Activated T-cell treated with anti-CD3 and anti-CD28 coated beads, Interleukin-2, amount 50 U/mL, for 24 hours (primary cell): ENCODE data around the gene IL18BP.

Source experiments
- DNase-seq: peaks from one replicate; pipeline ENCODE4 v3.0.0-alpha.2; 2020
- H3K27ac Mint-ChIP-seq: 2 replicates; pipeline ENCODE4 v1.8.0; 2020; ENCODE audit warnings: mild to moderate bottlenecking, mixed read lengths
- H3K27me3 Mint-ChIP-seq: 2 replicates; pipeline ENCODE4 v1.8.0; 2020; ENCODE audit warnings: mixed read lengths
- H3K36me3 Mint-ChIP-seq: 2 replicates; pipeline ENCODE4 v1.8.0; 2020; ENCODE audit warnings: low read depth, mixed read lengths
- H3K4me1 Mint-ChIP-seq: 2 replicates; pipeline ENCODE4 v1.8.0; 2020; ENCODE audit warnings: low read depth, mixed read lengths
- H3K4me3 Mint-ChIP-seq: 2 replicates; pipeline ENCODE4 v1.8.0; 2020; ENCODE audit warnings: mild to moderate bottlenecking, moderate library complexity, mixed read lengths
- H3K9me3 Mint-ChIP-seq: 2 replicates; pipeline ENCODE4 v1.8.0; 2020; ENCODE audit warnings: mixed read lengths

The IL18BP gene

DNA sequence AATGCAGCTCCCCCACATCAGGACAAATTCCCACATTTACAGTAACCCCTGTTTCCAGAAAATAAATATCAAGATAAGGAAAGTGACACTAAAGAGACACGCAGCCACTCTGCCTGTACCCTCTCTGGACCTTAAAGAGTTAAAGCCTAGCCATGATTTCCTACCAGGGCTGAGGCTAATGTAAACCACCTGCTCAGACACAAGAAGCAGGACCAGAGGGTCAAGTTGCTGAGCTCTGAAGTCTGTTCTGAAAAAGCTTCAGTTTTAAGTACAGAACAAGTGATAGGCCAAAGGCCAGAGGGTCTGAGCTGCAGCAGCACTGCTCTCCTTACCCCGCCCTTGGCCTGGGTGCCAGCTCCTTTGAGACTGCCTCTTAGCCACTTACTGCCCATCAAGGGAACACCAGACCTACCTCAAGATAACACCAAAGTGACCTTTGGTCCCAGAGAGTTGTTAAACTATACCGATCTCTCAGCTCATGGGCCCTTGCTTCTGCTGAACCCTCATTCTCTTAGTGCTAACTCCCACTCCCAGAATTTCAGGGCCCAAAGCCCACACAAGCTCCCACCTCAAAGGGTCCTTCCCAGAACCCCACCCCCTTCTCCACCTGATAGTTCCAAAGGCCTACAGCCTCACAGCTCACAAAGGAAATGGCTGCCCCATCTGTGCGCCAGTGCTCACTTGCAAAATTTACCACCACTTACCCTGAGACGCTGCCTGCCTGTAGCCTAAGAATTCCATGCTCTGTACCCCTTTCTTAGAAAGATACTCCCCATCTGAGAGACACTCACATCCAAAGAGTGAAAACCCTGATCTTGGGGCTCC, 40.5 kb downstream of the IL18BP start:
- H3K4me1 Mint-ChIP-seq: peaks cover 43% of the 10 kb centered on the region

DNA sequence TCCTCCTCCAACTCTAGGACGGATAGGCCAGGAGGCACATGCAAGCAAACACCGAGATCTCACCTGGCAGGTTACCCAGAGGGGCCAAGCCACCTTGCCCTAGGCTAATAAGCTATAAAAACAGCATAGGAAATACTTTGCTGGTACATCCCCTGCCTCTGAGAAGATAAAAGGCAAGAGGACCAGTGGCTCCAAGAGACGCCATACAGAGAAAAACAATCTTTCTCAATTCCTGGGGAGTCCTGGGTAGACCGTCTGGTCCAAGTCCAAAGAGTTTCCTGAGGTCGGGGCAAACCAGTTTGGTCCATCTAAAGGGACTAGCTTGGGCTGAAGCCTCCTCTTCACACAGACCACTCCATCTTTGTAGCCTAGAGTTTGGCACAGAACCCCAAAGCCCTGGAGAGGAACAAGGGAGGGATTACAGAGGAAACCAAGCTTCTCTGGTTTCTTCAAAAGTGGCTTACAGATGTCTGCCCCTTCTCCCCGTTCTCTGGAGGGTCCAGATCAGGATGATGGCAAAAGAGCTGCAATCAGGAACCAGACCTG, 41.2 kb downstream of the IL18BP start:
- no peaks in the 10 kb centered on the region for H3K27me3 Mint-ChIP-seq
- H3K4me3 Mint-ChIP-seq: no peak overlapping the region

More for the DNA sequence above, 40.5 kb downstream of the IL18BP start:
- DNase-seq: no peak
- H3K27ac Mint-ChIP-seq: no peak overlapping the region
- no peak overlapping the region for H3K4me3 Mint-ChIP-seq
- H3K36me3 Mint-ChIP-seq: peaks cover 33% of the 10 kb centered on the region
- H3K9me3 Mint-ChIP-seq: no peaks in the 10 kb centered on the region
- no peaks in the 10 kb centered on the region for H3K27me3 Mint-ChIP-seq

DNA sequence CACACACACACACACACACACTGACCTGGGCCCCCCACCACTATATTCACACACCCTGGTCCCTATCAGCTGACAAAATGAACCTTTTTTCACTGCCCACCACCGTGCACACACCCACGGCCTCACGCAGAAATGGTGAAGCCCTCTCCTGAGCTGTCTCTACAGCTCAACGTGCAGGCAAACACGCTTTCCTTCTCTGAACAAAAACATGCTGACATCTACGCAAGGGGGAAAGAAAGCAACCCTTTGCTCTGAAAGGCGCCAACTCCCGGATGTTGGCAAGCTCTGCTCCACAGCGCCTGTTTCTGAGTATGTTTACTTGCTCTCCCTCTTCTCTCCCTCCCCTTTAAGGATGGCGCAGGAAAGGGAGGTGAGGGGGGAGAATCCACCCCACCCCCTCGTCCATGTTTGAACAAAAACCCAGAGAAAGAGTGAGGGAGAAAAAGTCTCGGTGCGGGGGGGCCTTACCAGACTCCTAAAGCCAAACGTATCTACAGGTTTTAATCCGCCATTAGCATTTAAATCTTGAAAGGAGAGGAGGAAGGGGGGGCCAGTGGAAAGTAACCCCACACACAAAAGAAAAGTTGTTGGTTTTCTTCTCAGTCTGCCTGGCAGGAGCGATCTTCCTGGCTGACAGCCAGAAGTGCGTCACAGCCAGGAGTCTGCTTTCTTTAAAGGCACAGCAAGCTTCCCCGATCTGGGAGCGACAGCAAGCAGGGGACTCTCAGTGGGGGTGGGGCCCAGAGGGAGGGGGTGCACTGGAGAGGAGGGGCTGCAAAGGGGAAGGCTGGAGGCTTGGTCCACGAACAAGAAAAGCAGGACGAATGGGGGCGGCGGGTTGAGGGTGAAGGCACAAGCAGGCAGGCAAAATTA, 42.0 kb downstream of the IL18BP start:
- Mint-ChIP-seq H3K27me3 (no peaks in the 10 kb centered on the region), H3K9me3 (no peaks in the 10 kb centered on the region), H3K27ac (no peak overlapping the region), H3K4me3 (no peak overlapping the region), H3K4me1 (peaks cover 44% of the 10 kb centered on the region), H3K36me3 (peaks cover 26% of the 10 kb centered on the region)
- peak; percentile 83 for DNase-seq

More for the DNA sequence above, 41.2 kb downstream of the IL18BP start:
- H3K27ac Mint-ChIP-seq: no peak overlapping the region
- peaks cover 29% of the 10 kb centered on the region for H3K36me3 Mint-ChIP-seq
- no peaks in the 10 kb centered on the region for H3K9me3 Mint-ChIP-seq
- peaks cover 44% of the 10 kb centered on the region for H3K4me1 Mint-ChIP-seq
- DNase-seq: peak; percentile 38

DNA sequence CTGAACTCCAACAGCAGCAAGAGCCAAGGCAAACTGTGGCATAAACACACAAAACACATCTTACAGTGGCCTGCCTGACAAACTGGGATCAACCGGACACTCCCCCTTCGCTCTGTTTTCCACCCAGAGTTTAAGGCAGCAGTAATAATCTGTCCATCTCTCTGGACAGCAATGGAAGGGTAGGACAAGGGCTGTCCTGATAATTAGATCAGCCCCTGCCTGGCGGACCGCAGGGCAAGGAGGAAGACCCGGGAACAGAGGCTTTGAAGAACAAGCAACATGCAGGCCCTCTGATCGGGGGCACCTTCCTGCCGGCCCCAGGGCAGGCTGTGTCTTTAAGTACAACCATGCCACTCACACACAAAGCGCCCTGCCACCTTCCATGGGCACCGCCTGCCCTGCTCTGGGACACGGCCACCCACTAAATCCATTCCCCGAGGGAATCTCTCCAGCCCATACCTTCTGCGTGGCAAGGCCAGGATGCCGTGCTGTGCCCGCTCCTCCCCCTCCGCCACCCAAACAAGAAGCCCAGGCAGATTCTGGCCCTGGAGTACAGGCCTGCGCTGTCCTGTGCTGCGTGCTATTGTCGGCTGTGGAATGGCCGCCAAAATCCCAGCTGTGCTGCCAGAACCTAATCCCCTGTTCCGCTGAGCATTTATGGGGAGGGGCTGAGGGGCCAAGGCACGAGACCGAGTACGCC, 42.8 kb downstream of the IL18BP start:
- DNase-seq: peak; percentile 69
- Mint-ChIP-seq H3K9me3 (no peaks in the 10 kb centered on the region), H3K4me1 (peaks cover 37% of the 10 kb centered on the region), H3K27me3 (no peaks in the 10 kb centered on the region), H3K4me3 (no peak overlapping the region), H3K36me3 (peaks cover 26% of the 10 kb centered on the region), H3K27ac (no peak overlapping the region)

DNA sequence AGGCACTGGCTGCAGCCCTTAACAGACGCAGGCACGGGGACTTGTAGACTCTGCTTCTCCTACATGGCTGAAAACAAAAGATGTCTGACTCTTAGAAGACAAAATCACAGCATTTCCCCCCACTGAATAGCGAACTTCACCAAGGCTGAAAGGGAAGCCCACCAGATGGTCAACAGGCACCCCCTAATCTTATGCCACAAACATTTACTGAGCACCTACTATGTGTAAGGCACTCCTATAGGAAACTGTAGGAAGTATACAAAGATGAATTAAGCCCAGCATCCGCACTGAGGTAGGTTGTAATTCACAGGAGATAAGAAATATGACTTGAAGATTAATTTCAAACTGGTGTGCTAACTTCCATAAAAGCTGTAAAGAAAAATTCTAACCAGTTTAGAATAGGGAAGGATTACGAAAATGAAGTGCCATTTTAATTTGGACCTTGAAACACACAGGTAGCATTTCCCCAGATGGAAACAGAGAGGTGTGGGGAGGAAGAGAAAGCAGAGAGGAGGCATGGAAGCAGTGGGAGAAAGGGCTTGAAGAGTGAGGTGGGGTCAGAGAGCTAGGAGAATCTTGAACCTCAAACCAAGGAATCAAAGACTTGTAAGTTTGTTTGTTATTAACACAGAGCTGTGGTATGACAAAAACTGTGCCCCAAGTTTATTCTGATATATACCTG, 43.5 kb downstream of the IL18BP start:
- Mint-ChIP-seq H3K4me1 (peaks cover 31% of the 10 kb centered on the region), H3K27me3 (no peaks in the 10 kb centered on the region), H3K36me3 (peaks cover 24% of the 10 kb centered on the region), H3K9me3 (no peaks in the 10 kb centered on the region), H3K4me3 (no peak overlapping the region), H3K27ac (no peak overlapping the region)
- no peak for DNase-seq

DNA sequence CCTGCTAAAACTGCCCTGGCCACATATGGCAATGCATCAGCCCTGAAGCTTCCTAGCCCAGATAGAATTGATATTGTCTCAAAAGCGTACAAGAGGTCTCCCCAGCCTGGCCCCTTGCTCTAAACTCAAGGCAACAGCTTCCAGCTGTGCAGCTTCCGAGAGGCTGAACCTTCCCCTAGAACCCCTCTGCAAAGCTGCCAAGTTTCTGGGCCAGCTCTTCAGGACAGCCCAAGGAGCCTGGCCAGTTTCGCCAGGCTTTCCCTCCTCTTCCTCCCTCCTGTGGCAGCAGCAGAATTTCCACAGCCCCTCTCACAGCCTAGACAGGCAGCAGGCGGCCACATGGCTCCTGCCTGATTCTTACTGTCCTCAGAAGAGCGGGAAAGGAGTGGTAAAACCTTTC, 47.1 kb downstream of the IL18BP start:
- Mint-ChIP-seq H3K4me1 (peaks cover 31% of the 10 kb centered on the region), H3K4me3 (no peak overlapping the region), H3K36me3 (peaks cover 51% of the 10 kb centered on the region), H3K27me3 (no peaks in the 10 kb centered on the region), H3K9me3 (no peaks in the 10 kb centered on the region), H3K27ac (no peak overlapping the region)
- DNase-seq: no peak

DNA sequence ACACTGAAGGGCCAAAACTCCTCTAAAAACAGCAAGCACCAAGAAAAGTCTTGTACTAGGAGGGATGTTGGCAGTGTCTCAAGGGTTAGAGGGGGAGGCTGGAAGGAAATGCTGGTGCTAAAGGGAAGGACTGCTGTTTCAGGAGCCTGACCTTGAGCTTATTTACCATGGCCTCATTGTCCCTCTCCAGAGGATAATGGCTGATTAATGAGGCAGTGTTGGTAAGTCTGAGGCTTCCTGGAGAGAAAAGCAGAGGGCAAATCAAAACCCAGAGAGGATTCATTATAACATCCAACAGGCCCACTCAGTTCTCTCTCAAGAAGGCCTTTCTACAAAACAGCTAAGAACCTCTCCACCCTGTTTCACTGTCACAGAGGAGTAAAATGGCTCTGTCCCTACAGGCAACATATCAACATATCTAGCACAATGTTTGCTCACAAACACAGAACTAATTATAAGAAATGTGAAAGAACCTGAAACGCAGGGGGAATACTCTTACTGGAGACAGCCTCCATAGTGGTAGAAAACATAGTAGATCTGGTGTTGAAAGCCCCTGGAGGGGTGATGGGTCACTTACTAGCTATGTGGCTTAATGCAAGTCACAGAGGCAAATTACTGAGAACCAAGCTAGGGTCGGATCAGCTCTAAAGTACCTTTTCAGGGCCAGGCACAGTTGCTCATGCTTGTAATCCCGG, 50.2 kb downstream of the IL18BP start:
- Mint-ChIP-seq H3K27me3 (no peaks in the 10 kb centered on the region), H3K27ac (peak overlapping the region; percentile 59), H3K36me3 (peaks cover 56% of the 10 kb centered on the region), H3K4me3 (no peak overlapping the region), H3K4me1 (peaks cover 6% of the 10 kb centered on the region), H3K9me3 (no peaks in the 10 kb centered on the region)
- DNase-seq: no peak
